Sigmoid colon (tissue), 7 donors: ENCODE measurements around the gene LHX3. TPM values are rescaled to one million over a fixed set of nuclear protein-coding genes. Genes with fewer than 3 reads are reported as not detected.

Experiments used
- DNase-seq: peaks from one replicate; pipeline ENCODE4 v3.0.0-alpha.2; 2019
- H3K27ac ChIP-seq, 4 donors: fragments of 200-600 bp; sonication (generic); one replicate each; pipeline ENCODE4 v1.5.1; 2016 to 2019; ENCODE audit warnings: mild to moderate bottlenecking in 1 of 4
- H3K27me3 ChIP-seq, 3 donors: fragments of 200-600 bp; sonication (generic); one replicate each; pipeline ENCODE4 v1.5.1; 2019; ENCODE audit warnings: mild to moderate bottlenecking in 1 of 3
- H3K36me3 ChIP-seq, 4 donors: fragments of 200-600 bp; sonication (generic); one replicate each; pipeline ENCODE4 v1.5.1; 2016 to 2019
- H3K4me1 ChIP-seq, 4 donors: fragments of 200-600 bp; sonication (generic); one replicate each; pipeline ENCODE4 v1.5.1; 2017 to 2019
- H3K4me3 ChIP-seq, 4 donors: fragments of 200-600 bp; sonication (generic); one replicate each; pipeline ENCODE4 v1.5.1; 2017 to 2019; ENCODE audit warnings: mild to moderate bottlenecking in 2 of 4, moderate library complexity in 1 of 4
- H3K9me3 ChIP-seq, 4 donors: fragments of 200-600 bp in 3 of 4; sonication (generic) in 3 of 4; one replicate each; pipeline versions ENCODE4 v1.5.1 to v1.6.1; 2013 to 2019
- CTCF ChIP-seq, 4 experiments: fragments of 450-650 bp in 3 of 4; fragments of 200-600 bp in 1 of 4; IDR thresholded peaks; one replicate each; pipeline ENCODE4 v1.5.1; 2016 to 2019; ENCODE audit warnings: antibody characterized with exemption in 4 of 4, mild to moderate bottlenecking in 3 of 4, moderate library complexity in 2 of 4
- EP300 ChIP-seq, 4 donors: sonication (generic); formaldehyde crosslinking; IDR thresholded peaks; one replicate each; pipeline ENCODE4 v1.6.1; 2017; ENCODE audit warnings: antibody characterized with exemption in 4 of 4
- POLR2A ChIP-seq, 2 donors: fragments of 450-650 bp; IDR thresholded peaks; one replicate each; pipeline ENCODE4 v1.6.1; 2016; ENCODE audit warnings: antibody characterized with exemption in 2 of 2, mild to moderate bottlenecking in 2 of 2, moderate library complexity in 2 of 2
- POLR2AphosphoS5 ChIP-seq, 4 donors: sonication (generic); formaldehyde crosslinking; IDR thresholded peaks; one replicate each; pipeline ENCODE4 v1.6.1; 2017; ENCODE audit warnings: antibody characterized with exemption in 4 of 4
- WGBS, 2 donors: extraction: QIAGEN DNeasy Blood & Tissue Kit; methylation state at CpG; one replicate each; pipeline ENCODE4 v1.1.7; 2013; 5-methylcytosine and 5-hydroxymethylcytosine counted together
- intact Hi-C: fragments of 100-400 bp; cut with DNase I; formaldehyde crosslinking; loops from one replicate; pipeline ENCODE4 v1.15.1; 2023
- polyA plus RNA-seq, 3 donors: library from polyadenylated mRNA; stranded (reverse); fragments of 200-250 nt; gene quantifications; one replicate each; pipeline ENCODE4 v1.2.3, GENCODE V29; 2013
- total RNA-seq, 4 donors: library from RNA; depleted of rRNA; stranded (reverse); fragments of >200 nt; gene quantifications; one replicate each; pipeline ENCODE4 v1.1.0, GENCODE V29; 2016
- donor health status: healthy with polysubstance abuse.
- donor health status: Bipolar disorder and iron deficiency.
- donor health status: healthy.

Gene LHX3
- total and polyA plus RNA-seq, 7 donors = not detected

GRCh38 chr9:136242248-136242647, 37.3 kb upstream of the LHX3 start:
- Histone ChIP-seq H3K27ac (no peak overlapping the region), H3K9me3 (no peaks in the 10 kb centered on the region), H3K27me3 (no peaks in the 10 kb centered on the region), H3K4me1 (peaks cover 0 to 21% (median 12%) of the 10 kb centered on the region in 4 donors), H3K36me3 (peaks cover 0 to 1% (median 0%) of the 10 kb centered on the region in 4 donors), H3K4me3 (no peak overlapping the region)
- intact Hi-C loops = loop anchor here (10.0 kb wide), 1 partner anchor 277 kb away; the partner anchor contains the start of gene UBAC1
- DNase-seq = no peak
- no peak for TF ChIP-seq CTCF (IDR thresholded peaks at IDR 0.05)
- no peak for TF ChIP-seq EP300 (IDR thresholded peaks at IDR 0.05)
- no peak for TF ChIP-seq POLR2A (IDR thresholded peaks at IDR 0.05)
- TF ChIP-seq POLR2AphosphoS5 (IDR thresholded peaks at IDR 0.05) = no peak
- WGBS, 2 donors = 96% methylated on average over 8 of the region's 8 CpGs

- Histone ChIP-seq H3K9me3 (no peaks in the 10 kb centered on the region), H3K4me1 (peaks cover 0 to 21% (median 12%) of the 10 kb centered on the region in 4 donors), H3K27ac (no peak overlapping the region), H3K27me3 (no peaks in the 10 kb centered on the region), H3K36me3 (peaks cover 0 to 8% (median 3%) of the 10 kb centered on the region in 4 donors), H3K4me3 (no peak overlapping the region)
- DNase-seq = no peak
- intact Hi-C loops = loop anchor here (10.0 kb wide), 1 partner anchor 277 kb away; the partner anchor contains the start of gene UBAC1
- WGBS, 2 donors = 94 to 95% methylated on average over 13 of the region's 13 CpGs
- TF ChIP-seq EP300 (IDR thresholded peaks at IDR 0.05) (no peak), POLR2AphosphoS5 (IDR thresholded peaks at IDR 0.05) (no peak), CTCF (IDR thresholded peaks at IDR 0.05) (no peak), POLR2A (IDR thresholded peaks at IDR 0.05) (no peak)
These were observed 36.6 kb upstream of the LHX3 start for GRCh38 chr9:136241542-136241941.

GRCh38 chr9:136240941-136241340, 36.0 kb upstream of the LHX3 start:
- WGBS, 2 donors = 93 to 95% methylated on average over 20 of the region's 20 CpGs
- Histone ChIP-seq H3K36me3 (peaks cover 0 to 14% (median 3%) of the 10 kb centered on the region in 4 donors), H3K4me3 (no peak overlapping the region), H3K4me1 (peaks cover 0 to 17% (median 12%) of the 10 kb centered on the region in 4 donors), H3K9me3 (no peaks in the 10 kb centered on the region), H3K27ac (no peak overlapping the region), H3K27me3 (no peaks in the 10 kb centered on the region)
- intact Hi-C loops = loop anchor here (10.0 kb wide), 1 partner anchor 276 kb away; the partner anchor contains the start of gene UBAC1
- DNase-seq = no peak
- no peak for TF ChIP-seq EP300 (IDR thresholded peaks at IDR 0.05)
- no peak for TF ChIP-seq POLR2AphosphoS5 (IDR thresholded peaks at IDR 0.05)
- no peak for TF ChIP-seq CTCF (IDR thresholded peaks at IDR 0.05)
- no peak for TF ChIP-seq POLR2A (IDR thresholded peaks at IDR 0.05)

- no peaks in the 10 kb centered on the region for H3K9me3 ChIP-seq
- 58 to 69% methylated on average over 2 of the region's 2 CpGs for WGBS, 2 donors
- intact Hi-C loops = loop anchor here (10.0 kb wide), 1 partner anchor 275 kb away; the partner anchor contains the start of gene UBAC1
- H3K4me3 ChIP-seq = no peak overlapping the region
- no peaks in the 10 kb centered on the region for H3K27me3 ChIP-seq
- TF ChIP-seq EP300 (IDR thresholded peaks at IDR 0.05) (no peak), POLR2AphosphoS5 (IDR thresholded peaks at IDR 0.05) (no peak), CTCF (IDR thresholded peaks at IDR 0.05) (no peak), POLR2A (IDR thresholded peaks at IDR 0.05) (no peak)
- peaks cover 0 to 23% (median 3%) of the 10 kb centered on the region in 4 donors for H3K36me3 ChIP-seq
- peaks cover 0 to 13% (median 8%) of the 10 kb centered on the region in 4 donors for H3K4me1 ChIP-seq
- H3K27ac ChIP-seq = no peak overlapping the region
- DNase-seq = no peak
These were observed 35.0 kb upstream of the LHX3 start for GRCh38 chr9:136239983-136240330.
